Cerebellar cortex (tissue), 1 donor: Measurements from ENCODE around the gene MTHFD1.
A peak's percentile ranks its signal among the peaks of the same experiment; 100 is the strongest.

Source experiments
- DNase-seq: peaks from one replicate; pipeline ENCODE4 v3.0.0-alpha.2; 2015; ENCODE audit warnings: low spot score

MTHFD1 gene

GRCh38 chr14:64447876-64448670 lies 59.9 kb downstream of the MTHFD1 start:
- DNase-seq, result no peak

DNA sequence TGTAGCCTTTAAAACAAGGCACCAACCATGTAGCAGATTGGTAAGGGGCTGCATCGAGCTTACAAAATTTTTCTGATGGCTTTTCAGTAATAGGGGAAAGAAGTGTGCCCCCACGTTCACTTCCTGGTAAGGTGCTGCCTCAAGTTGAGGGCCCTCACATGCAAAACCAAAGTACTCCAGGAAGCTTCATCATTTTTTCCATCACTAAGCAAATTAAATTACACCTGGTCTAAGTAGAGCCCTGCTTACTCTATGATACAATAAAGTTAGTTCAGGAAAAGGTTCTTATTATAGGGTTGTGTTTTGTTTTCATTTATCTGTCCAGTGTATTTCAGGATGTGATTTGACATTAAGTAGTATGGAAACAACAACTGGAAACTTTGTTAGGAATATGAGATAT lies 62.1 kb downstream of the MTHFD1 start:
- no peak for DNase-seq

- no peak for DNase-seq
These were observed 66.5 kb downstream of the MTHFD1 start for GRCh38 chr14:64454671-64455070.

- DNase-seq, result no peak
These were observed 71.4 kb downstream of the MTHFD1 start for GRCh38 chr14:64459405-64460136.

DNA sequence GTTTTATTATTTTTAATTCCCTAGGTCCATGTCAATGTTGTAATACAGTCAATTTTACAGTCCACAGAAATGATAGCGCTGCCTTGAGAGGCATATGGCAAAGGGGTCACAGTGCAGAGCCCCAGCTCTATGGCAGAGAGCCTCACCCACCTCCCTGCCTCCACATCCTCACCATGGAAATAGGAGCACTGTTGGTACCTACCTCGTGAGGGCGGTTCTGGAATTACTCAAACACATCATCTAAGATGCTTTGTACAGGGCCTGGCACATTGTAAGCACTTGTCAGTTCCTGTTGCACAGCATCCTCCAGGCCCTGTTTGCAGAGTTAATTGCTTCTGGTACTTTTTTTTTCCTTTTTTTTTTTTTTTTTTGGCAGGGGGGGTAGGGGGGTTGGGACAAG lies 73.1 kb downstream of the MTHFD1 start:
- no peak for DNase-seq

- no peak for DNase-seq
These were observed 75.0 kb downstream of the MTHFD1 start for GRCh38 chr14:64463195-64463594.

- DNase-seq, result no peak
These were observed 75.7 kb downstream of the MTHFD1 start for GRCh38 chr14:64463873-64464272.

DNA sequence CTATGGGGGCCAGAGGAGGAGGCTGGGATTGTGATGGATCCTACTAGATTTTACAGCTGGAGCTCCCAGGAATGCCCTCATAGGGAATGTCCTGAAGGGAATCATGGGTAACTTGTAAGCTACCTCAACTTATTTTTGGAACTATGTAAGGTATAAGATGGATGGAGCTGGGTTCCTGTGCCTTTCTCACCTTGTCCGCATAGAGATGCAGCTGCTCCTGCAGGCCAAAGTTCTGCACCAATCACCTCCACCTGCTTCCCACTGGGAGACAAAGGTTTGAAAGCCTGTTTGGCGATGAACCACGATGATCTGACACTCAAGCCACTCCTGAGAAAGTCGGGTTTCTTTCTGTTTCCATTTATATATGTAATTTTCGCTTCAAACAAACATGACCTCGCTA lies 76.5 kb downstream of the MTHFD1 start:
- DNase-seq, result peak; percentile 27

- DNase-seq, result peak; percentile 36
These were observed 77.2 kb downstream of the MTHFD1 start, which contains the start of gene AKAP5 for GRCh38 chr14:64465191-64465822. Gene AKAP5 (plus strand): TSS chr14:64465499. CDS start chr14:64468395, 2,896 bp downstream.

DNA sequence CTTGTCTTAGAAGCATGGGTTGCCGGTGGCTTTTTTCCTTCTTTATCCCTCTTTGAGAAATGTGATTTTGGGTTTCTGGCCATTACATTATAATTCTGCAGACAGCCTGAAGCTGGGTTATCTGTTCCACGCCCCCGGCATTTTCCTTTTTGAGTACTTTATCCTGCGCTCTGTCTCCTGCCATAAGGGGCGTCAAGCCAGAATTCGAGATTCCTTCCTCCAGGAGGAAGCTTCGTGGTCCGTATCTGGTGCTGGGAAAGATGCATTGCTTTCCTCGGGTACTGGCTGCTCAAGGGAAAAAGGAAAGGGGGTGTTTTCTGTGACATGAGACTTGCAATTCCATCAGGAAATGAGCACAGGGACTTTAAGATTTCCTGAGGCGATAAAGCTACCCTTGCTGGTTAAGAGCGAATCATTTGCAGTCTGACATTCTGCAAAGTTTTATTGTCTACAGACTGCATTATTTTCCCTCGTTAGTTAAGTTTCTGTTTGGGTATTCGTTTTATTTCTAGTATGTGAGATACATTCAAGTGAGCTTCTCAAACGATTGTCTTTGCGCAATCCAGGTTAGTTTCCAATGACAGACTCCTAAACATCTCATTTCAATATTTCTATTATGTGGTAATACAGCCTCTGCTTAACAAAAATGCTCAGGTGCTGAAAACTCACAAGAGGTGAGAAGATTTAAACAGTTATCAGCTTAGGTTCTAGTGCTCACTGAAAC lies 77.8 kb downstream of the MTHFD1 start:
- peak; percentile 75 for DNase-seq

DNA sequence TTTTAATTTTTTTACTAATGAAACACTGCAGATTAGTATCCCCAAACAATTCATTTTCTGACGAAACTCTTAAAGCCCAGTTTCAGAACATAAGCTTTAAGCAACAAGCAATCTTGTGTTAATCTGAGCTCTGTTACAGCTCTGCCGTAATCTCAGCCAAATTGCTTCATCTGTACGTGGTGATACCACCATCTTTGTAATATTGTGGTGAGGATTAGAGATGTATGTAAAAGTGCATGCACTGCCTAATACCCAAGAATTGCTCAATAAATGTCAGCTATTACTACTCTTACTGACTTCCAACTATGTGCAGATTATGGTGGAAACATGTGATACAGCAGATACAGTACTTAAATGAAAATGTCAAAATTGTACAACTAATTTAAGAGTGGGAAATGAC lies 78.9 kb downstream of the MTHFD1 start:
- no peak for DNase-seq

GRCh38 chr14:64467566-64467965 lies 79.4 kb downstream of the MTHFD1 start:
- no peak for DNase-seq

DNA sequence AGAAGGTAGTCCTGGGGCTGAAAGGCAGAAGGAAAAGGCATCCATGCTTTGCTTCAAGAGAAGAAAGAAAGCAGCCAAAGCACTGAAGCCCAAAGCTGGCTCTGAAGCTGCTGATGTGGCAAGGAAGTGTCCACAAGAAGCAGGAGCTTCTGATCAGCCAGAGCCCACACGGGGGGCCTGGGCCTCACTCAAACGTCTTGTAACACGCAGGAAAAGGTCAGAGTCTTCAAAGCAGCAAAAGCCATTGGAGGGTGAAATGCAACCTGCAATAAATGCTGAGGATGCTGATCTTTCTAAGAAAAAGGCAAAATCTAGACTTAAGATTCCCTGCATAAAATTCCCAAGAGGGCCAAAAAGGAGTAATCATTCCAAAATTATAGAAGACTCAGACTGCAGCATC lies 80.3 kb downstream of the MTHFD1 start:
- no peak for DNase-seq

DNA sequence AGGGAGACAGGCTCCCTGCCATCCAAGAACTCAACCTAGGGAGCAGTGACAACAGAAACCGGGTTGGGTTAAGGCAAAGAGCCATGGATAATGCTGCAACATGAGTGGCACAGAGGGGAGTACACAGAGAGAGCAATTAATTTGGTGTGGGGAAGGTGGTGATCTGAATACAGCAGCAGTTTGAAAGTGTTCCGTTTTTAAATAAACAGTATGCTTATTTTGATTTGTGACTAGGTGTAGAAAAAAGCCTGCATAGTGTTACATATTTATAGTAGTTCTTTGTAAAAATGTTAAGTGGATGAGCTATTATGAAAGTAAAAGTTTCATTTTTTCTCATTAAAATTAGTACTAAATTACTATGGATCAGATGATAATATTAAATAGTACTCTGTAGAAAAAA lies 85.9 kb downstream of the MTHFD1 start:
- no peak for DNase-seq

GRCh38 chr14:64474698-64475097 lies 86.5 kb downstream of the MTHFD1 start:
- DNase-seq, result no peak

DNA sequence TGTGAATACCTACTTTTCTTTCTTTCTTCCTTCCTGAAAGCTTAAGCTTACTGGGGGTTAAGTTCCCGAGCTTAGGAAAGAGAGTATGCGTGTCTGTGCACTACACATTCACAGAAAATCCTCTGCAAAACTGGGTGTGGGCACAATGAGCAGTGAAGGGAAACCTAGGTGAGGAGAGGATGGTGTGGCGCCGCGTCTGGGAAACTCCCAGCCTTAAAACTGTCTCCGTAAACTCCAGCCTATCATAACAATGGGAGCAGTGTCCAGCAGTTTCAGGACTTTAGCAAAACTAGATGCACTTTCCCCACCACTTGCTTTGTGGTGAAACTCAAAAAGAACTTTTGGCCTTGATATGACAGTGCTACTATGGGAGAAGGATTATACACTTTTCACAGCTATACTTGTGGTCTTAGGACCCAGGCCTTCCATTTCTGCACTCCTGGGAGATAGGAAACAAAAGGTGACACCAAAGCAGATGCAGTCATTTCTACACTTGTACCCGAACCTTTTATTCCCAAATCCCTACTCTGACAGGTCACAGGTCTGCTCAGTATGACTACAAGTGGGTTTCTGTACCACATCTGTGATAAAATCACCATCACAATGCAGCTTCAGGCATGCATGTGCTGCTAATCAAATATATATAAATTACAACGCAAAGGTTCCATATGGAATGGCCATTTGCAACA lies 87.6 kb downstream of the MTHFD1 start:
- no peak for DNase-seq

DNA sequence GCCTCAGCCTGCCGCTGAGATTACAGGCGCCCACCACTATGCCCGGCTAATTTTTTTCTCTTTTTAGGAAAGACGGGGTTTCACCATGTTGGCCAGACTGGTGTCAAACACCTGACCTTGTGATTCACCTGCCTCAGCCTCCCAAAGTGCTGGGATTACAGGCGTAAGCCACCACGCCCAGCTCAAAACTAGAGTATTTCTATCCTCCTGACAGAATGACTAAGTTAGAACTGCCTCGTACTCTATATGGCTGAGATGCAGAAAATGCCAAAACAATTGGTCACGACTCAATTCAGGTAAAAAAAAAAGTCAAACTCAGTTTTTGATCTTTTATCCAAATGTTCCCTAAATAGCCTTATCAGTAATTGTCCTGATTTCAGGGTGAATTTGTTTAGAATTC lies 88.3 kb downstream of the MTHFD1 start:
- no peak for DNase-seq

DNA sequence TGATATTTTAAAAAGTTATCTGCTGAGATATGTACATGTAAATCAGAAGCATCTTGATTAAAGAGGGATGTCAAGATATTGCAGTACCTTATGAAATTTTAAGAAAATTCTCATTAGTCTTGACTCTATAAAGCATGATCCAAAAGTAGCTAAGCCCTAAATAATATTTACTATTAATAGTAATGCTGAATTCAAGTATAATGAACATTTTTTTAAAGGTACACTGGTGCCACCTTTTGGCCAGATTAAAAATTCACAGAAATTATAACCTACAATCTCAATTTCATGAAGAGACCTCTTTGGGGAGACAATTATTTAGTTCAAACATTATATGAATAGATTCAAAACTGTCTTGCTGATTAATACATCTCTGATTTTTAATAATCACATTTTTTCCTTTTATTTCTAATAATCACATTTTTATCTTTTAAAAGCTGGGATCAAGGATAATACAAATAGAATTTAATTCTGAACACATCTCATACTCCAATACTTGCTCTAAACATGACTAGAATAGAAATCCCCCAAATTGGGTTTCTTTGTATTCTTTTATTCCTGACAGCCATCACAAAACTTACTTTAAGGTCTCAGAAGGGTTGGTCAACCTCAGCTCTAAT lies 90.6 kb downstream of the MTHFD1 start:
- DNase-seq, result peak; percentile 63

DNA sequence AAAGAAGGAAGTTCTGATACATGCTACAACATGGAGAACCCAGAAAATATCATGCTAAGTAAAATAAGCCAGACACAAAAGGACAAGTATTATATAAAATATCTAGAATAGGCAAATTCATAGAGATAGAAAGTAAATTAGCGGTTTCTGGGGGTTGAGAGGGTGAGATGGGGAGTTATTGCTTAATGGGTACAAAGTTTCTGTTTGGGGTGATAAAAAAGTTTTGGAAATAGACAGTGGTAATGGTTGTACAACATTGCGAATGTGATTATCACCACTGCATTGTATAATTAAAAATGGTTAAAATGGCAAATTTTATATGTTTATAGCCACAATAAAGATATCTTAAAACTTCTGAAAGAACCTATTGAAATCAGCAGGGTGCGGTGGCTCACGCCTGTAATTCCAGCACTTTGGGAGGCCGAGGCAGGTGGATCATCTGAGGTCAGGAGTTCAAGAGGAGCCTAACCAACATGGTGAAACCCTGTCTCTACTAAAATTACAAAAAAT lies 100.5 kb downstream of the MTHFD1 start:
- DNase-seq, result no peak

GRCh38 chr14:64491637-64492036 lies 103.5 kb downstream of the MTHFD1 start:
- no peak for DNase-seq

DNA sequence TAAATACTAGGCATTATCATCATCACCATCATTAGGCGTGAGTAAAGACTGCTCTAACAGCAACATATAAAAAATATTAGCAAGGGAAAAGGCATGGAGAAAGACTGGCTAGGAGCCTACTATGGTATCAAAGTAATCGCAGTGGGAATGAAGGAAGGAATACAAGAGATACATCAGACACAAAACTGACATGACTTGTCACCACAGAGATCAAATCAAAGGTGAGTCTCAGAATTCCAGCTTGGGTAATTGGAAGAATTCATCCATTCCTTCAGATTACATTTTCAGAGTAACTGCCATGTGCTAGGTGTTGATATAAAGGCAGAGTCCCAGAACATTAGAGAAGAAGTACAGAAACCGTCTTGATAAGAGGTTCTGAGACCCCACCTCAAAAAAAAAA lies 105.3 kb downstream of the MTHFD1 start:
- no peak for DNase-seq
